Breast epithelium (tissue), 3 donors: ENCODE results near the gene DCST2.
A peak's percentile ranks its signal among the peaks of the same experiment; 100 is the strongest.

Experiments
- POLR2A ChIP-seq: fragments of 450-650 bp; IDR thresholded peaks from one replicate; pipeline ENCODE4 v1.6.1; 2016; ENCODE audit warnings: antibody characterized with exemption, mild to moderate bottlenecking, moderate library complexity
- POLR2AphosphoS5 ChIP-seq, 3 donors: sonication (generic); formaldehyde crosslinking; IDR thresholded peaks; one replicate each; pipeline ENCODE4 v1.6.1; 2017; ENCODE audit warnings: antibody characterized with exemption in 3 of 3
- TF ChIP-seq, protein P1 (sequence below), 3 donors: fragments of 450-650 bp; IDR thresholded peaks; one replicate each; pipeline ENCODE4 v1.5.1; 2016 to 2017; ENCODE audit warnings: antibody characterized with exemption in 3 of 3, mild to moderate bottlenecking in 3 of 3, moderate library complexity in 3 of 3

DNA sequence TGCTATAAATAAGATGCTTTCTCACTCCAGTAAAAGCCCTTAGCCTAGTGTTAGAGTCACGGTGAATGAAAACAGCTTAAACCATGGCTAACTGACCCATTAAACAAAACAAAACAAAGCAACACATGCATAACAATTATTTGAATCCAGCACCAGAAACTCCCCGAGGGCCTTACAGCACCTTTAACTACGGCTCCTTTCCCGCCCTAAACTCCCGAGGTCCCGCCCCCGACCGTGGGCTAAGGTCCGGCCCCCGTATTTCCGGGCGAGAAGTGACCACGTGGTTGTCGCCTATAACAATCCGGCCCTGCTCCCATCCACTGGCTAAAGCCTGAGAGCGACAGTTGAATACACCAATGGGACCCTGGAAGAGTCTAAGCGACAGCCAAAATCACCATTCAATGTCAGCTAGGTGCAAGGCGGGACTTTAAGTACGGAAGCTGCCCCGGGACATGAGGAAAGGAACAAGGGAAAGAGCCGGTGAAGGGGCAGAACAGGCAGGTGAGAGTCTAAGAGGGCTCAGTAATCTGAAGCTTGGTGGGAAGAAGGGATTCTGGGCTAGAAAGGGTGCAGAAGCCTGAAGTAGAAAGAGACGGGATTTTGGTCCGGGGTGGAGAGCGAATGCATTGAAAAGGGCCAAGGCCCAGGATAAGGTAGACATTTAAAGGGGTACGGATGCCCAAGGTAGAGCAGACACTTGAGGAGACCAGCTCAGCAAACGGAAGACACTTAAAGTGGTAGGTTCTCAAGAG, 50.5 kb downstream of the DCST2 start, which contains the start of gene FLAD1:
- TF ChIP-seq, protein P1, sequence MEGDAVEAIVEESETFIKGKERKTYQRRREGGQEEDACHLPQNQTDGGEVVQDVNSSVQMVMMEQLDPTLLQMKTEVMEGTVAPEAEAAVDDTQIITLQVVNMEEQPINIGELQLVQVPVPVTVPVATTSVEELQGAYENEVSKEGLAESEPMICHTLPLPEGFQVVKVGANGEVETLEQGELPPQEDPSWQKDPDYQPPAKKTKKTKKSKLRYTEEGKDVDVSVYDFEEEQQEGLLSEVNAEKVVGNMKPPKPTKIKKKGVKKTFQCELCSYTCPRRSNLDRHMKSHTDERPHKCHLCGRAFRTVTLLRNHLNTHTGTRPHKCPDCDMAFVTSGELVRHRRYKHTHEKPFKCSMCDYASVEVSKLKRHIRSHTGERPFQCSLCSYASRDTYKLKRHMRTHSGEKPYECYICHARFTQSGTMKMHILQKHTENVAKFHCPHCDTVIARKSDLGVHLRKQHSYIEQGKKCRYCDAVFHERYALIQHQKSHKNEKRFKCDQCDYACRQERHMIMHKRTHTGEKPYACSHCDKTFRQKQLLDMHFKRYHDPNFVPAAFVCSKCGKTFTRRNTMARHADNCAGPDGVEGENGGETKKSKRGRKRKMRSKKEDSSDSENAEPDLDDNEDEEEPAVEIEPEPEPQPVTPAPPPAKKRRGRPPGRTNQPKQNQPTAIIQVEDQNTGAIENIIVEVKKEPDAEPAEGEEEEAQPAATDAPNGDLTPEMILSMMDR (IDR thresholded peaks at IDR 0.05): no peak
- TF ChIP-seq POLR2A: no peak
- peak; percentile 64 to 89 (median 86) for TF ChIP-seq POLR2AphosphoS5 (IDR thresholded peaks at IDR 0.05)
